ENCODE data around the gene STEEP1. TPM values are rescaled to one million over a fixed set of nuclear protein-coding genes. Genes with fewer than 3 reads are reported as not detected.

The STEEP1 gene
- total RNA-seq, 2 donors from 2014 or later: 32.0 to 51.9 TPM

- Histone ChIP-seq H3K36me3 (no peaks in the 10 kb centered on the region), H3K4me1 (ENCODE audit: control insufficient read depth in 1 of 2, low read depth in 2 of 2) (no peaks in the 10 kb centered on the region), H3K9me3 (no peaks in the 10 kb centered on the region), H3K4me3 (no peak overlapping the region), H3K27me3 (replicated peaks; ENCODE audit: insufficient read depth) (no peaks in the 10 kb centered on the region), H3K27ac (no peak overlapping the region)
- ATAC-seq (ENCODE audit: insufficient number of reproducible peaks, low FRiP score, low read depth) (no peak), DNase-seq (ENCODE audit: low spot score) (no peak)
- no peak for TF ChIP-seq CTCF (IDR thresholded peaks at IDR 0.05)
Observed at GRCh38 chrX:119549327-119550016, 15.7 kb downstream of the STEEP1 start.

- DNase-seq (ENCODE audit: low spot score) (no peak), ATAC-seq (ENCODE audit: insufficient number of reproducible peaks, low FRiP score, low read depth) (no peak)
- no peaks in the 10 kb centered on the region for H3K27me3 ChIP-seq (replicated peaks; ENCODE audit: insufficient read depth)
- TF ChIP-seq CTCF (IDR thresholded peaks at IDR 0.05): no peak
- H3K4me1 ChIP-seq (ENCODE audit: control insufficient read depth in 1 of 2, low read depth in 2 of 2): no peaks in the 10 kb centered on the region
- no peak overlapping the region for H3K4me3 ChIP-seq
- no peak overlapping the region for H3K27ac ChIP-seq
- peaks cover 2% of the 10 kb centered on the region for H3K36me3 ChIP-seq
- no peaks in the 10 kb centered on the region for H3K9me3 ChIP-seq
Observed at GRCh38 chrX:119541188-119541587, 24.0 kb downstream of the STEEP1 start.

DNA sequence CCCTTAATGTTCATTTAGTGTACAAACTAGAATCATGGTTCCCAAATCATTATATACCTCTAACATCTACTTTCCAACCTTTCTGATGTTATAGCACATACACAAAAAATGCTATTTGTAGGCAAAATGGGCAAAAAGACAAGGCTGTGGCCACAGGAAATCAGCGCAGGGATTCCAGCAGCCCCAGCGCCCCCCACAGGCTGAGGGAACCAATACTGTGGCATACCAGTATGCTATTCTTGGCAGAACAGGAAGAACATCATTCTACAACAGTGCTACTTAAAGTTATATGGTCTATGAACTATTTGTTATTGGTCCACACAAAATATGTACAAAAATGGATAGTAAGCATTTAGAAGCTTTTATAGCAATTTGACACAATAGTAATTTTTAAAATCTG, 25.3 kb downstream of the STEEP1 start:
- Histone ChIP-seq H3K27ac (no peak overlapping the region), H3K36me3 (peaks cover 2% of the 10 kb centered on the region), H3K27me3 (replicated peaks; ENCODE audit: insufficient read depth) (no peaks in the 10 kb centered on the region), H3K9me3 (no peaks in the 10 kb centered on the region), H3K4me3 (no peak overlapping the region), H3K4me1 (ENCODE audit: control insufficient read depth in 1 of 2, low read depth in 2 of 2) (no peaks in the 10 kb centered on the region)
- no peak for ATAC-seq (ENCODE audit: insufficient number of reproducible peaks, low FRiP score, low read depth)
- DNase-seq (ENCODE audit: low spot score): no peak
- TF ChIP-seq CTCF (IDR thresholded peaks at IDR 0.05): no peak

- no peaks in the 10 kb centered on the region for H3K27me3 ChIP-seq (replicated peaks; ENCODE audit: insufficient read depth)
- ATAC-seq (ENCODE audit: insufficient number of reproducible peaks, low FRiP score, low read depth) (no peak), DNase-seq (ENCODE audit: low spot score) (no peak)
- H3K36me3 ChIP-seq: peaks cover 2% of the 10 kb centered on the region
- H3K4me1 ChIP-seq (ENCODE audit: control insufficient read depth in 1 of 2, low read depth in 2 of 2): no peaks in the 10 kb centered on the region
- TF ChIP-seq CTCF (IDR thresholded peaks at IDR 0.05): no peak
- no peak overlapping the region for H3K27ac ChIP-seq
- no peak overlapping the region for H3K4me3 ChIP-seq
- H3K9me3 ChIP-seq: no peaks in the 10 kb centered on the region
Observed at GRCh38 chrX:119537487-119537886, 27.7 kb downstream of the STEEP1 start.

- Histone ChIP-seq H3K4me3 (no peak overlapping the region), H3K27ac (no peak overlapping the region), H3K36me3 (no peaks in the 10 kb centered on the region), H3K27me3 (replicated peaks; ENCODE audit: insufficient read depth) (no peaks in the 10 kb centered on the region), H3K4me1 (ENCODE audit: control insufficient read depth in 1 of 2, low read depth in 2 of 2) (no peaks in the 10 kb centered on the region), H3K9me3 (no peaks in the 10 kb centered on the region)
- TF ChIP-seq CTCF (IDR thresholded peaks at IDR 0.05): no peak
- no peak for DNase-seq (ENCODE audit: low spot score)
- ATAC-seq (ENCODE audit: insufficient number of reproducible peaks, low FRiP score, low read depth): no peak
Observed at GRCh38 chrX:119529345-119530276, 35.6 kb downstream of the STEEP1 start.
